ENCODE results near the gene SVEP1.

SVEP1 gene

GRCh38 chr9:110443146-110443865 is 136.2 kb downstream of the SVEP1 start:
- Histone ChIP-seq H3K9me3 (peaks cover 15% of the 10 kb centered on the region), H3K4me2 (no peak overlapping the region), H4K20me1 (no peaks in the 10 kb centered on the region), H3K27me3 (no peaks in the 10 kb centered on the region), H3K4me3 (no peak overlapping the region), H3K4me1 (no peaks in the 10 kb centered on the region), H3K9ac (no peak overlapping the region), H3K27ac (no peak overlapping the region), H3K36me3 (no peaks in the 10 kb centered on the region)
- no peak for TF ChIP-seq Cebpa-rat (IDR thresholded peaks at IDR 0.05)

DNA sequence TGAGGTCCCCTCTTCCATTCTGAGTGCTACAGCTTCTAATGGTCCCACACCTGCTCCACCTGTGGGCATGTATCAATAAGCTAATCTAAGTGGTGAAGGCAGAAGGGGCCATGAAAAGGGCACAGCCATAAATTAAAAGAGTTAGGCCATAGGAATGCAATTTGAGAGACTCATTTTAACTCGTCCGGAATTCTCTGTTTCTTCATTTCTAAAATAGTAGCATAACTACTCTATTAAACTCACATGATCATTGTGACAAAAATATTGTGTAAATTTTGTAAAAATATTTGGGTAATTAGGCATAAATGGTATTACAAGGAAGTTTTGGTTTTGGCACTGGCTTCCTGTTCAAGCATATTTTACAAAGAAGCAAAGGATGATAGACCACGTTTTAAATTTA is 138.7 kb downstream of the SVEP1 start:
- TF ChIP-seq Cebpa-rat (IDR thresholded peaks at IDR 0.05): no peak
- Histone ChIP-seq H3K9ac (no peak overlapping the region), H3K4me1 (no peaks in the 10 kb centered on the region), H4K20me1 (no peaks in the 10 kb centered on the region), H3K4me3 (no peak overlapping the region), H3K9me3 (peaks cover 3% of the 10 kb centered on the region; the same call in 1 of the 2 replicates), H3K36me3 (no peaks in the 10 kb centered on the region), H3K4me2 (no peak overlapping the region), H3K27ac (no peak overlapping the region), H3K27me3 (no peaks in the 10 kb centered on the region)

GRCh38 chr9:110440172-110440571 is 139.4 kb downstream of the SVEP1 start:
- Histone ChIP-seq H3K27me3 (no peaks in the 10 kb centered on the region), H3K9me3 (no peaks in the 10 kb centered on the region), H3K27ac (no peak overlapping the region), H3K4me3 (no peak overlapping the region), H4K20me1 (no peaks in the 10 kb centered on the region), H3K36me3 (no peaks in the 10 kb centered on the region), H3K9ac (no peak overlapping the region), H3K4me2 (no peak overlapping the region), H3K4me1 (no peaks in the 10 kb centered on the region)
- TF ChIP-seq Cebpa-rat (IDR thresholded peaks at IDR 0.05): no peak

DNA sequence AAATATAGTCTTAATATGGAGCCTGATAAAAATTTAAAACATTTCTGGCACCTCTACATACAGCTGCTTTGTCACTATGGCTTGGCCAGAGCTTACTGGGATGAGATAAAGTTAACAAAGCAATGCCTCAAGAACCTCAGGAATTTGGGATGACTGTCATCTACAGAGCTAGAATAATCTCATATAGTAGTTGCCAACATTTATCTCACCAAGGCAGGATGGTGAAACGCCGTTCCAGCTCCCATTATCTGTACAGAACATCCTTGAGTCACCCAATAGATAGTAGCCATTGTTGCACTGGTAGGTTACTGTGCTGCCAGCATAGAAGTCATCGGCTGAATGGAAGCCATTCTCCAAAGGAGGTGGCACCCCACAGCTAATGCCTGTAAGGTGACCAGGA is 147.3 kb downstream of the SVEP1 start:
- Histone ChIP-seq H3K36me3 (no peaks in the 10 kb centered on the region), H3K9me3 (no peaks in the 10 kb centered on the region), H4K20me1 (no peaks in the 10 kb centered on the region), H3K4me1 (no peaks in the 10 kb centered on the region), H3K4me2 (no peak overlapping the region), H3K4me3 (no peak overlapping the region), H3K9ac (no peak overlapping the region), H3K27me3 (no peaks in the 10 kb centered on the region), H3K27ac (no peak overlapping the region)
- no peak for TF ChIP-seq Cebpa-rat (IDR thresholded peaks at IDR 0.05)

- no peak overlapping the region for H3K27ac ChIP-seq
- no peak for TF ChIP-seq Cebpa-rat (IDR thresholded peaks at IDR 0.05)
- no peaks in the 10 kb centered on the region for H3K27me3 ChIP-seq
- H3K4me1 ChIP-seq: no peaks in the 10 kb centered on the region
- no peaks in the 10 kb centered on the region for H4K20me1 ChIP-seq
- H3K9ac ChIP-seq: no peak overlapping the region
- H3K36me3 ChIP-seq: no peaks in the 10 kb centered on the region
- H3K9me3 ChIP-seq: no peaks in the 10 kb centered on the region
- H3K4me2 ChIP-seq: no peak overlapping the region
- H3K4me3 ChIP-seq: no peak overlapping the region
These were observed 150.1 kb downstream of the SVEP1 start for GRCh38 chr9:110429453-110429852.

DNA sequence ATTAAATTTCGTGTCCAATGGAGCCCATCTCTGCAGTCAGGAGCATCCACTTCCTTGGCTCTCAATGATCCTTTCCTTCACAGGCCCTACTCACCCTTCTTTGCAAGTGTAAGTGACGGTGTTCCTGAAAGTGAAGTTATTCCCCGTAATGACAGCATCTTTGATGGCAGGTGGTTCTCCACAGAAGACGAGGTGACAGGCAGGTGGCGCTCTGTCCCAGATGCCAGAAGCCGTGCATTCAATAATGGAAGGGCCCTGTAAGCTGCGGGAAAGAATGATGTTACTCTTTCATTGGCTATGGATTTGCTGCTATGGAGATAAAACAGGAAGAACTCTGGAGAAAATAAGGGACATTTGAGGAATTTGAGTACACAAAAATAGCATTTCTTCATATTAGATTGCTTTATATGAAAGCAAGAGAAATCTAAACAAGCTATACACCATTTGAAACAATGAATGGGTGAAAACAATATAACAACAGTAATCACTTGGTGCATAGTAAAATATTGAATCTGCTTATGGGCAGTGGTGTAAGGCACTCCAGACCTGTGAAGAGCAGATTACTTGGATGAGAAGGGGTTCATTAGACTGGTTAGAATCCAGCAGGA is 151.9 kb downstream of the SVEP1 start:
- no peaks in the 10 kb centered on the region for H3K9me3 ChIP-seq
- H3K27ac ChIP-seq: no peak overlapping the region
- no peak for TF ChIP-seq Cebpa-rat (IDR thresholded peaks at IDR 0.05)
- H3K36me3 ChIP-seq: no peaks in the 10 kb centered on the region
- no peak overlapping the region for H3K9ac ChIP-seq
- no peaks in the 10 kb centered on the region for H3K4me1 ChIP-seq
- no peak overlapping the region for H3K4me3 ChIP-seq
- H4K20me1 ChIP-seq: no peaks in the 10 kb centered on the region
- H3K27me3 ChIP-seq: no peaks in the 10 kb centered on the region
- H3K4me2 ChIP-seq: no peak overlapping the region

DNA sequence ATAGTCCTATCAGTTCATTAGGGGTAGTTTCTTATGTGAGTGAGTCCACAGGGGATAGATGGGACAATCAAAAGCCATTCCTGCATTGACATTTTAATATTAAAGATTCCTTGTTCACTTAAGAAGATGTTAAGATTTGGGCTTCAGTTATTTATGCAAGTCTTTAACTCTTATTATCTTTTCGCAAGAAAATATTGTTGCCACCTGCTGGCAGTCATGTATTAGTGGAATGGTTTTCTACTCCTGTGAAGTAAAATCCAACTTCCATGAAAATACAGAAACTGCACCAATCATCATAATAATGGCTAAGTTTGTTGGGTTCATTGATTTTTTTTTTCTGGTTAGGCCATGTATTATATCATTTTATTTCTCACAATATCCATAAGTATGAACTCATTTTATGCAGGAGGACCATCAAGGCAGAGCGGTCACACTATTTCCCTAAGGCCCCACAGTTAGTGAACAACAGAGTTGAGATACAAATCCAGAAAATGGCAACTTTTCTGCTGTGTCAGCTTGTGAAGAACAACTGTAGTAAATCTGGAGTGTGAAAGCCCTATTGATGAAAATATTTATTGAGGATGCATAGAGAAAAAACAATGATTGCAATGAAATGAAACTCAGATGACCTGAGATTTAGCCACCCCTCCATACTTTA is 153.4 kb downstream of the SVEP1 start:
- Histone ChIP-seq H3K4me1 (no peaks in the 10 kb centered on the region), H3K9me3 (no peaks in the 10 kb centered on the region), H3K4me3 (no peak overlapping the region), H3K27me3 (no peaks in the 10 kb centered on the region), H4K20me1 (no peaks in the 10 kb centered on the region), H3K27ac (no peak overlapping the region), H3K9ac (no peak overlapping the region), H3K36me3 (no peaks in the 10 kb centered on the region), H3K4me2 (no peak overlapping the region)
- TF ChIP-seq Cebpa-rat (IDR thresholded peaks at IDR 0.05): no peak

GRCh38 chr9:110414471-110414870 is 165.1 kb downstream of the SVEP1 start:
- Histone ChIP-seq H4K20me1 (no peaks in the 10 kb centered on the region), H3K36me3 (no peaks in the 10 kb centered on the region), H3K9me3 (0 out of 2 replicates have a peak, but pooled peaks cover 3% of the 10 kb centered on the region), H3K27me3 (no peaks in the 10 kb centered on the region), H3K9ac (no peak overlapping the region), H3K4me3 (no peak overlapping the region), H3K4me1 (no peaks in the 10 kb centered on the region), H3K27ac (no peak overlapping the region), H3K4me2 (no peak overlapping the region)
- TF ChIP-seq Cebpa-rat (IDR thresholded peaks at IDR 0.05): no peak

GRCh38 chr9:110410961-110411360 is 168.6 kb downstream of the SVEP1 start:
- H3K27me3 ChIP-seq: no peaks in the 10 kb centered on the region
- no peaks in the 10 kb centered on the region for H3K9me3 ChIP-seq
- no peaks in the 10 kb centered on the region for H4K20me1 ChIP-seq
- H3K4me3 ChIP-seq: no peak overlapping the region
- H3K27ac ChIP-seq: no peak overlapping the region
- TF ChIP-seq Cebpa-rat (IDR thresholded peaks at IDR 0.05): no peak
- no peaks in the 10 kb centered on the region for H3K36me3 ChIP-seq
- no peak overlapping the region for H3K9ac ChIP-seq
- no peaks in the 10 kb centered on the region for H3K4me1 ChIP-seq
- no peak overlapping the region for H3K4me2 ChIP-seq

- no peak overlapping the region for H3K27ac ChIP-seq
- H3K9me3 ChIP-seq: no peaks in the 10 kb centered on the region
- no peaks in the 10 kb centered on the region for H3K27me3 ChIP-seq
- H4K20me1 ChIP-seq: no peaks in the 10 kb centered on the region
- no peak overlapping the region for H3K4me2 ChIP-seq
- no peaks in the 10 kb centered on the region for H3K36me3 ChIP-seq
- TF ChIP-seq Cebpa-rat (IDR thresholded peaks at IDR 0.05): no peak
- H3K4me1 ChIP-seq: no peaks in the 10 kb centered on the region
- no peak overlapping the region for H3K9ac ChIP-seq
- H3K4me3 ChIP-seq: no peak overlapping the region
These were observed 170.9 kb downstream of the SVEP1 start for GRCh38 chr9:110408598-110408997.
